Measurements from ENCODE around the gene CASP9. TPM values are rescaled to one million over a fixed set of nuclear protein-coding genes. Genes with fewer than 3 reads are reported as not detected.
"Not testable (repeated sequence)": the region's sequence is repeated elsewhere in the genome, so short reads cannot be mapped to it uniquely, and the experiment has no call there.

The CASP9 gene
- total RNA-seq, 2 donors from 2014 or later = 14.5 to 15.5 TPM

DNA sequence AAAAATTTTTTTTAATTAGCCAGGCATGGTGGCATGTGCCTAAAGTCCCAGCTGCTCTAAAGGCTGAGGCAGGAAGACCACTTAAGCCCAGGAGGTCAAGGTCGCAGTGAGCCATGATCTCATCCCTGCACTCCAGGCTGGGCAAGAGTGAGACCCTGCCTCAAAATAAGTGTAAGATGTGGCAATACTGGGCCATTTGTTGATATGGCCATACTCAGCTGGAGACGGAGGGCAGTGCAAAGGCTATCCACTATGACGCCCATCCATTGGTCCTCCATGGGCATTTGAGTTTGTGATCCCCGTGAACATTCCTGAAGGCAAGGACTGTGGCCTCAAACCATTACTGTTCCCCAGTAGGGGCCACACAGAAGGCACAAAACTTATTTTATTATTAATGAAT is 1.5 kb downstream of the CASP9 start:
- no peak overlapping the region for H3K4me3 ChIP-seq
- DNase-seq = no peak
- no peak for TF ChIP-seq CTCF (IDR thresholded peaks at IDR 0.05)
- no peak overlapping the region for H3K27ac ChIP-seq
- H3K9me3 ChIP-seq = no peaks in the 10 kb centered on the region
- H3K9ac ChIP-seq (ENCODE audit: low read depth in 2 of 2, low read length in 2 of 2) = no peak overlapping the region
- H3K4me1 ChIP-seq = peaks cover 5% of the 10 kb centered on the region
- no peaks in the 10 kb centered on the region for H3K36me3 ChIP-seq
- no peaks in the 10 kb centered on the region for H3K27me3 ChIP-seq
- intact Hi-C loops (cut with DNase I) = no loop called here

DNA sequence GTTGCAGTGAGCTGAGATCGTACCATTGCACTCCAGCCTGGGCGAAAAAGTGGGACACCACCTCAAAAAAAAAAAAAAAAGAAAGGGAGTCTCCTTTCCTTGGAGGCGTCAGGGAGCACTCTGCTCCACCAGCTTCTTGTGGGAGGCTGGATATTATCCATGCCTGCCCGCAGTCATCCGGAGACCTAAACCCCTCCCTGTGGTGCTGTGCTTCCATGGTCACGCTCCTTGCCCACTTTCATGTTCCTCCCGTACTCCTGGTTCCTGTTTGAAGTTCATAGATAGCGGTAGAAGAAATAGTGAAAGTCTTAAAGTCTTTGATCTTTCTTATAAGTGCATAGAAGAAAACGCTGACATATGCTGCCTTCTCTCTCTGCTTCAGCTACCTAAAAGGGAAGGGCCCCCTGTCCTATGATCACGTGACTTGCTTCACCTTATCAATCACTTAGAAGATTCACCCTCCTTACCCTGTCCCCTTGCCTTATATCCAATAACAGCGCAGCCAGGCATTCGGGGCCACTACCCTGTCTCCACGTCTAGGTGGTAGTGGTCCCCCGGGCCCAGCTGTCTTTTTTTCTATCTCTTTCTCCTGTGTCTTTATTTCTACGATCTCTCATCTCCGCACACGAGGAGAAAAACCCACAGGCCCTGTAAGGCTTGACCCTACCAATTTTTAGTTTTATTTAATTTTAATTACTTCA is 2.7 kb downstream of the CASP9 start:
- H3K36me3 ChIP-seq; H3K4me1 ChIP-seq; intact Hi-C loops (cut with DNase I); H3K4me3 ChIP-seq; DNase-seq; H3K9me3 ChIP-seq; H3K27ac ChIP-seq; H3K27me3 ChIP-seq; H3K9ac ChIP-seq (ENCODE audit: low read depth in 2 of 2, low read length in 2 of 2): not testable (repeated sequence)

DNA sequence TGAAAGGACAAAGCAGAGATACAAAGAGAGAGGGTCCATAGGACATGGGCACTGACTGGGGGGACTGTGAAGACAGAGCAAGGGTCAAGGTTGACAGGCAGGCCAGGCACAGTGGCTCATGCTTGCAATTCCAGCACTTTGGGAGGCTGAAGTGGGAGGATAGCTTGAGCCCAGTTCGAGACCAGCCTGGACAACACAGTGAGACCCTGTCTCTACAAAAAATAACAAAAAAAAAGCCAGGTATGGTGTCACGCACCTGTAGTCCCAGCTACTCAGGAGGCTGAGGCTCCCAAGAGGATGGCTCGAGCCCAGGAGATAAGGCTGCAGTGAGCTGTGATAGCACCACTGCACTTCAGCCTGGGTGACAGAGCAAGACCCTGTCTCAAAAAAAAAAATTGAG is 4.4 kb downstream of the CASP9 start:
- H3K9ac ChIP-seq (ENCODE audit: low read depth in 2 of 2, low read length in 2 of 2) = no peak overlapping the region
- no peak for DNase-seq
- no peaks in the 10 kb centered on the region for H3K9me3 ChIP-seq
- peaks cover 5% of the 10 kb centered on the region for H3K4me1 ChIP-seq
- no peak overlapping the region for H3K27ac ChIP-seq
- H3K4me3 ChIP-seq = no peak overlapping the region
- H3K36me3 ChIP-seq = no peaks in the 10 kb centered on the region
- intact Hi-C loops (cut with DNase I) = no loop called here
- TF ChIP-seq CTCF (IDR thresholded peaks at IDR 0.05) = no peak
- no peaks in the 10 kb centered on the region for H3K27me3 ChIP-seq

GRCh38 chr1:15515022-15515663 is 8.9 kb downstream of the CASP9 start:
- H3K36me3 ChIP-seq = no peaks in the 10 kb centered on the region
- H3K27me3 ChIP-seq = no peaks in the 10 kb centered on the region
- intact Hi-C loops (cut with DNase I) = no loop called here
- no peak for DNase-seq
- no peaks in the 10 kb centered on the region for H3K9me3 ChIP-seq
- no peak overlapping the region for H3K27ac ChIP-seq
- no peaks in the 10 kb centered on the region for H3K4me1 ChIP-seq
- H3K9ac ChIP-seq (ENCODE audit: low read depth in 2 of 2, low read length in 2 of 2) = no peak overlapping the region
- no peak for TF ChIP-seq CTCF (IDR thresholded peaks at IDR 0.05)
- no peak overlapping the region for H3K4me3 ChIP-seq

DNA sequence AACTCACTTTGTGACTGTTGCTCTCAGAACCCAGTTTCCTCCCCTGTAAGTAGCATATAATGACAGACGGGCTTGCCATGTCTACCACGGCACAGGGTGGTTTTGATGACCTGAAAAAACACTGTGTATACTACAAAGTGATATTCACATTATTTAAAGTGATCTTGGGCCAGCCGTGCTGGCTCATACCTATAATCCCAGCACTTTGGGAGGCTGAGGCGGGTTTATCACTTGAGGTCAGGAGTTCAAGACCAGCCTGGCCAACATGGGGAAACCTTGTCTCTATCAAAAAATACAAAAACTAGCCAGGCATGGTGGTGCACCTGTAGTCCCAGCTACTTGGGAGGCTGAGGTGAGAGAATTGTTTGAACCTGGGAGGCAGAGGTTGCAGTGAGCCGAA is 9.5 kb downstream of the CASP9 start:
- intact Hi-C loops (cut with DNase I); H3K36me3 ChIP-seq; H3K4me3 ChIP-seq; H3K4me1 ChIP-seq; DNase-seq; H3K9ac ChIP-seq (ENCODE audit: low read depth in 2 of 2, low read length in 2 of 2); H3K27ac ChIP-seq; H3K27me3 ChIP-seq; H3K9me3 ChIP-seq: not testable (repeated sequence)

DNA sequence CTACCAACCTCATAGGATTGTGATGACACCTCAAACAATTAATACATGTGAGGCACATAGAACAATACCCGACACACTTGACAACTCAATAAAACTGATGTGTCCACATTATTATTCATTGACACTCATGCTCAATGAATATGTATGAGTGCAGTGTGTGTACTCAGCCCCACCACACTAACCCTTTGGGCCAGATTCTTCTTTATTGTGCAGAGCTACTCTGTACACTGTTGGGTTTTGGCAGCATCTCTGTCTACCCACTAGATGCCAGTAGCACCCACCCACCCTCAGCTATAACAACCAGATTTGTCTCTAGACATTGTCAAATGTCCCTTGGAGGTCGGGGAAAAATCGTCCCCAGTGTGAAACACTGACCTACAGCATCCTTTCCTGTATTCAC is 10.1 kb downstream of the CASP9 start:
- Histone ChIP-seq H3K27ac (no peak overlapping the region), H3K9me3 (no peaks in the 10 kb centered on the region), H3K36me3 (no peaks in the 10 kb centered on the region), H3K9ac (ENCODE audit: low read depth in 2 of 2, low read length in 2 of 2) (no peak overlapping the region), H3K27me3 (no peaks in the 10 kb centered on the region), H3K4me3 (no peak overlapping the region), H3K4me1 (no peaks in the 10 kb centered on the region)
- intact Hi-C loops (cut with DNase I) = no loop called here
- TF ChIP-seq CTCF (IDR thresholded peaks at IDR 0.05) = no peak
- no peak for DNase-seq
